Suppressor macrophage treated with lipopolysaccharide for 4 hours (primary cell): ENCODE results near the gene ZNF512B.
"Not testable (repeated sequence)": the region's sequence is repeated elsewhere in the genome, so short reads cannot be mapped to it uniquely, and the experiment has no call there.

Source experiments
- DNase-seq: peaks from one replicate; pipeline ENCODE4 v3.0.0-alpha.2; 2020

The ZNF512B gene

DNA sequence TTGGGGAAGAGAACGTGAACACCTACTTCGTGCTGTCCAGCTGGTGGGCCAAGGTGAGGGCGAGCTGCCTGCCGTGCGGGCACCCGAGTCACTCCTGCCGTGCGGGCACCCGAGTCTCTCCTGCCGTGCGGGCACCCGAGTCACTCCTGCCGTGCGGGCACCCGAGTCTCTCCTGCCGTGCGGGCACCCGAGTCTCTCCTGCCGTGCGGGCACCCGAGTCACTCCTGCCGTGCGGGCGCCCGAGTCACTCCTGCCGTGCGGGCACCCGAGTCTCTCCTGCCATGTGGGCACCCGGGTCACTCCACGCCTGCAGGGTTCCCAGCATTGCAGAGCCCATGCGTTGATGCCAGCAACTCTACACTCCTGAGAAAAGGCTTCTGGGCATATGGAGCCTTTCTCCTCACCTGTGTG, 40.3 kb downstream of the ZNF512B start:
- DNase-seq = not testable (repeated sequence)

DNA sequence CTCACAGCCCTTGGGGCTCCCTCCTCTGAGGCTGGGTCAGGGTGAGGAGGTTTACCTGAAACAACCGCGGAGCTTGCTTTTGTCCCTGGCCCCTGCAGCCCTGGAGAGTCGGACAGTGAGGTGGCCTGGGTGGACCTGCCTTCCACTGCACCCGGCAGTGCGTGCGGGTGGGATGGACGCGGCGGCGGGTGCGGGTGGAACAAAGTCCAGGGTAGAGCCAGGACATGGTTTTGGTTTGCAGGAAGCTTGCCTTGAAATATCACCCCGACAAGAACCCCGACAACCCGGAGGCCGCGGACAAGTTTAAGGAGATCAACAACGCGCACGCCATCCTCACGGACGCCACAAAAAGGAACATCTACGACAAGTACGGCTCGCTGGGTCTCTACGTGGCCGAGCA, 40.7 kb downstream of the ZNF512B start:
- DNase-seq = no peak

GRCh38 chr20:63926298-63926697, 43.4 kb downstream of the ZNF512B start:
- no peak for DNase-seq

DNA sequence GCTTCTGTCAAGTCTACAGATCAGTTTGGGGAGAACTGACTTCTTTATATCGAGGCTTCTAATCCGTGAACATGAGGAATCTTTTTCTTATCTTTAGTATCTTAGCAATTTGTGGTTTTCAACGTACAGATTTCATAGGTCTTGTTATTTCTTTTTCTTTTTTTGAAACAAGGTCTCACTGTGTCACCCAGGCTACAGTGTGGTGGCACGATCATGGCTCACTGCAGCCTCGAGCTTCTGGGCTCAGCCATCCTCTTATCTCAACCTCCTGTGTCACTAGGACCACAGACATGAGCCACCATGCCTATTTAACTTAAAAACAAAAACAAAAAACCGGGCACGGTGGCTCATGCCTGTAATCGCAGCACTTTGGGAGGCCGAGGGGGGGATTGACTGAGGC, 45.5 kb downstream of the ZNF512B start:
- DNase-seq = no peak

GRCh38 chr20:63923651-63924050, 46.1 kb downstream of the ZNF512B start:
- DNase-seq = no peak

DNA sequence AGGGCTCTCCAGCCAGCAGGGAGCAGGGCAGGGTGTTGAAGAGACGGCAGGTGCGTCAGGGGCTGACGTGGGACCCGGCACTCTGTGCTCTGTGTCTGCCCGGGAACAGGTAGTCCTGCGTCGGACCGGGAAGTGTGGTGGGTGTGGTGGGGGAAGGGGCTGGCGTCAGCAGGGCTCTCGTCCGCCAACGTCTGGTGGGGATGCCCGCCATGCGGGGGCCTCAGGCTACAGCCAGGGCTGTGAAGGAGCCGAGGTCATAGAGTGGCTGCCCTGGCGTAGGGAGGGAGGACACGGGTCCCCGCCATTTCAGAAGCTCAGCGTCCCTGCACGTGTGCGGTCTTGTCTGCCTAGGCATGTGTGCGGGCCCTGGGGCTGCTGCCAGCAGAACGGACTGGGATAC, 49.5 kb downstream of the ZNF512B start:
- no peak for DNase-seq

- DNase-seq = no peak
Observed at GRCh38 chr20:63919130-63919529, 50.6 kb downstream of the ZNF512B start.

DNA sequence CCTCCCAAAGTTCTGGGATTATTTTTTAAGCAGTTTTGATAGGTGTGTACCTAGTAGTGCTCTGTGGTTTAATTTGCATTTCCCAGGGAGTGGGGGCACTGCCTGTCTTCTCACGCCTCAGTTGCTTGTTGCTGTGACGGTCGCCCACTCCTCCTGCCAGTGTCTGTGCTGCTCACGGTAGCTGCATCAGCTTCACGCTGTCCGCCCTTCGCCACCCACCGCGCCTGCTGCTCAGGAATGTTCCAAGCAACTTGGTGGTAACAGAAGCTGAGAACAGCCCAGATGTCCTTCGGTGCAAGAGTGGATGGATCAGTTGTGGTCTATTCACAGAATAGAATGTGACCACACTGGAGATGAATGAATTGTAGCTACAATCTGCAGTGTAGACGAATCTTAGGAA, 51.9 kb downstream of the ZNF512B start:
- DNase-seq = no peak

DNA sequence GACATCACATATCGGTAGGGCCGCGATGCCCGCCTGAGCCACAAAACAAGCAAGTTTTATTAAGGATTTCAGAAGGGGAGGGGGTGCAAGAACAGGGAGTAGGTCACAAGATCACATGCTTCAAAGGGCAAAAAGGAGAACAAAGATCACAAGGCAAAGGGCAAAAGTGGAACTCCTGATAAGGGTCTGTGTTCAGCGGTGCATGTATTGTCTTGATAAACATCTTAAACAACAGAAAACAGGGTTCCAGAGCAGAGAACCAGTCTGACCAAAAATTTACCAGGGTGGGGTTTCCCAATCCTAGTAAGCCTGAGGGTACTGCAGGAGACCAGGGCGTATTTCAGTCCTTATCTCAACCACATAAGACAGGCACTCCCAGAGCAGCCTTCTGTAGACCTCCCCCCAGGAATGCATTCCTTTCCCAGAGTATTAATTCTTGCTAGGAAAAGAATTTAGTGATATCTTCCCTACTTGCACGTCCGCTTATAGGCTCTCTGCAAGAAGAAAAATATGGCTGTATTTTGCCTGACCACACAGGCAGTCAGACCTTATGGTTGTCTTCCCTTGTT, 53.3 kb downstream of the ZNF512B start:
- DNase-seq = not testable (repeated sequence)

GRCh38 chr20:63915471-63915870, 54.3 kb downstream of the ZNF512B start:
- DNase-seq = no peak

DNA sequence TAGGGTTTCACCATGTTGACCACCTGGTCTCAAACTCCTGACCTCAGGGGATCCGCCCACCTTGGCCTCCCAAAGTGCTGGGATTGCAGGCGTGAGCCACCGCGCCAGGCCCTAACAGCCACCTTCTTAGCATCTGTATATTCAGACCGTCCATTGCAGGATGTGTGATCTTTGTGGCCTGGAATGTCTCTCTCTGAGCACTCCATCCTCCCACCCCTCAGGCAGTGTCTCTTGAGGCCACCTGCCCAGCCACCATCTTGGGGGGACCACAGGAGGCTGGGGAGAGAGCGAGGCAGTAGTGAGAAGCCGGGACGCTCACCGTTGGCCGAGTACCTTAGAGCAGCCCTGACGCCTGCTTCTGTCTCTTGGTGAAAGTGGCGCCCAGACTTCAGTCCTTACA, 56.0 kb downstream of the ZNF512B start:
- no peak for DNase-seq

DNA sequence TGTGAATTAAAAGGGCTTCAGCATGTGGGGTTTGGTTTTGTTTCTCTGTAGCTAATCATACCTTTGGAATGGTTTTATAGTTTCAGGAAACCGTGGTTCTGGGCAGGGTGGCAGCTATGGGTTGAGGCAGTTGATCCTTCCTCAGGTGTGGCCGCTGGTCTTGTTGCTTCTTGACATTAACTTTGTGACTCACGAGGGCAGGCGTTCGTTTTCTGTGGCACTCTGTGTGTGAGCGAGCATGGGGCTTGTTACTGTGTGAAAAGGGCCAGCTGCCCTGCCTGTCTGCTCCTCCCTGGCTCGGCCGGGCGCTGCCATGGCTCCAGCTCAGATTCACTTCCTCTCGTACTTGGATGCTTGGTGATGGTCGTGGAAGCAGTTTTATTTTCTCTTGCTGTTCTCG, 58.6 kb downstream of the ZNF512B start:
- DNase-seq = peak; percentile 79

DNA sequence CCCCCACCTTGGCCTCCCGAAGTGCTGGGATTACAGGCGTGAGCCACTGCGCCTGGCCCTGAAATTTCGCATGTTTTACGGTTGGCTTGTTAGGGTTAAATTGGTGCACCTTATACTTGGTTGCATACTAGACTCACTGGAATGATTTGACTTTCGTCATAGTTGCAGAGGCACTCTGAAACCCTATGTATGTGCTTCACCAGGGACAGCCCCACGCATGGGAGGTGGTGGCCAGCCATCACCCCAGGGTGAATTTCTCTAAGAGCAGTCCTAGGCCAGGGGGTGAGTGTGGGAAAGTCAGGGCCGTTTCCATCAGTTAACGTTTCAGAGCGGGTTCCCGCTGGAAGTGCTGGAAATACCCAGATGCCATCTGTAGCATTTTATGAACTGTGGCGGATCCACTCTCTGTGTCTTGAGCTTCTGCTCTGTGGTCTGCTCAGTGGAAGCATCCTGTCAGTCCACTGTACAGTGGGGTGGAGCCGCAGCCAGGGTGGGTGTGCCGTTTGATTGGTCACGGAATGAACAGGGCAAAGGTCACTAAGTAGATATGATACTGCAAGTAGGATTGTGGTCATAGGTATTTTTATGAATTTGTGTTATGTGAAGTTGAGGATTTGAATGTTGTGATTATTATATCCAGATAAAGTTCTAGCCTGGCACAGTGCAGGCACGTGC, 61.6 kb downstream of the ZNF512B start:
- DNase-seq = no peak
